ENCODE measurements around the gene NKIRAS1. TPM values are rescaled to one million over a fixed set of nuclear protein-coding genes. Genes with fewer than 3 reads are reported as not detected.
A peak's percentile ranks its signal among the peaks of the same experiment; 100 is the strongest.
"Not testable (repeated sequence)": the region's sequence is repeated elsewhere in the genome, so short reads cannot be mapped to it uniquely, and the experiment has no call there.

NKIRAS1 gene
- total RNA-seq, 1 experiment from 2014 or later: 7.3 TPM

DNA sequence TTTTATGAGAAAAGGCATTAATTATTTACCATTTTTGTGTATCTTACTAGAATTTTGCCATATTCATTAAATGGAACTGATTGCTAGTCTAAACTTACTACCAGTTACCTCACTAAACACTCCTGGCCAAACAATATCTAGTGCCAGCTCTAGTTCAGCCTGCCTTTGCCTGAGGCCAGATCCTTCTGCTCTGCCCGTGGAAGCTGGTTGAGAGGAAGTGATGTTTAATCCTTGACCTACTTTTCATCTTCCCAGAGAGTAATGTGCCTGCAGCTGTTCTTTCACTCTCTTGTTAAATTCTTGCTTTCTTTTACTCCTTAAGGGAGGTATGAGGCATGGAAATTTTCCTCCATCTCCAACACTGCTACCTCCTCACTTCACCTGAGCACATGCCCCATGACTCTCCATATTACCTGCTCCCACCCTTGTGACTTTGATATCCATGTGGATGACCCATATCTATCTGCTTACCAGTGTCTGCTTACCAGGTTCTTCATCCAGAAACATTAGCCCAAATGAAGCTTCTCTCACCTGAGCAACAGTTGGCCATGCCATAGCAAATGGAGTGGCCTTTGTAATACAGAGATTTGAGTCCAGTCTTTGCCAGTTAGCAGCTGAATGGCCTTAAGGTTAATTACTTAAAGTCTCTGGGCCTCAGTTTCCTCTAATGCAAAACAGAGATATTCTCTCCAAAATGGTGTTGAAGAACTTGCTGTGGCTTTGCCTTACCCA is 57.6 kb downstream of the NKIRAS1 start (continued):
- no peak for TF ChIP-seq CDX4 (CRISPR knock-in tag; IDR thresholded peaks at IDR 0.05; ENCODE audit: borderline replicate concordance)
- TF ChIP-seq, protein P1, sequence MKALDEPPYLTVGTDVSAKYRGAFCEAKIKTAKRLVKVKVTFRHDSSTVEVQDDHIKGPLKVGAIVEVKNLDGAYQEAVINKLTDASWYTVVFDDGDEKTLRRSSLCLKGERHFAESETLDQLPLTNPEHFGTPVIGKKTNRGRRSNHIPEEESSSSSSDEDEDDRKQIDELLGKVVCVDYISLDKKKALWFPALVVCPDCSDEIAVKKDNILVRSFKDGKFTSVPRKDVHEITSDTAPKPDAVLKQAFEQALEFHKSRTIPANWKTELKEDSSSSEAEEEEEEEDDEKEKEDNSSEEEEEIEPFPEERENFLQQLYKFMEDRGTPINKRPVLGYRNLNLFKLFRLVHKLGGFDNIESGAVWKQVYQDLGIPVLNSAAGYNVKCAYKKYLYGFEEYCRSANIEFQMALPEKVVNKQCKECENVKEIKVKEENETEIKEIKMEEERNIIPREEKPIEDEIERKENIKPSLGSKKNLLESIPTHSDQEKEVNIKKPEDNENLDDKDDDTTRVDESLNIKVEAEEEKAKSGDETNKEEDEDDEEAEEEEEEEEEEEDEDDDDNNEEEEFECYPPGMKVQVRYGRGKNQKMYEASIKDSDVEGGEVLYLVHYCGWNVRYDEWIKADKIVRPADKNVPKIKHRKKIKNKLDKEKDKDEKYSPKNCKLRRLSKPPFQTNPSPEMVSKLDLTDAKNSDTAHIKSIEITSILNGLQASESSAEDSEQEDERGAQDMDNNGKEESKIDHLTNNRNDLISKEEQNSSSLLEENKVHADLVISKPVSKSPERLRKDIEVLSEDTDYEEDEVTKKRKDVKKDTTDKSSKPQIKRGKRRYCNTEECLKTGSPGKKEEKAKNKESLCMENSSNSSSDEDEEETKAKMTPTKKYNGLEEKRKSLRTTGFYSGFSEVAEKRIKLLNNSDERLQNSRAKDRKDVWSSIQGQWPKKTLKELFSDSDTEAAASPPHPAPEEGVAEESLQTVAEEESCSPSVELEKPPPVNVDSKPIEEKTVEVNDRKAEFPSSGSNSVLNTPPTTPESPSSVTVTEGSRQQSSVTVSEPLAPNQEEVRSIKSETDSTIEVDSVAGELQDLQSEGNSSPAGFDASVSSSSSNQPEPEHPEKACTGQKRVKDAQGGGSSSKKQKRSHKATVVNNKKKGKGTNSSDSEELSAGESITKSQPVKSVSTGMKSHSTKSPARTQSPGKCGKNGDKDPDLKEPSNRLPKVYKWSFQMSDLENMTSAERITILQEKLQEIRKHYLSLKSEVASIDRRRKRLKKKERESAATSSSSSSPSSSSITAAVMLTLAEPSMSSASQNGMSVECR (CRISPR knock-in tag; IDR thresholded peaks at IDR 0.05; ENCODE audit: borderline replicate concordance): no peak
- TF ChIP-seq ZNF232 (CRISPR knock-in tag; IDR thresholded peaks at IDR 0.05): no peak
- TF ChIP-seq ZNF263 (CRISPR knock-in tag; IDR thresholded peaks at IDR 0.05; ENCODE audit: low read depth): no peak

DNA sequence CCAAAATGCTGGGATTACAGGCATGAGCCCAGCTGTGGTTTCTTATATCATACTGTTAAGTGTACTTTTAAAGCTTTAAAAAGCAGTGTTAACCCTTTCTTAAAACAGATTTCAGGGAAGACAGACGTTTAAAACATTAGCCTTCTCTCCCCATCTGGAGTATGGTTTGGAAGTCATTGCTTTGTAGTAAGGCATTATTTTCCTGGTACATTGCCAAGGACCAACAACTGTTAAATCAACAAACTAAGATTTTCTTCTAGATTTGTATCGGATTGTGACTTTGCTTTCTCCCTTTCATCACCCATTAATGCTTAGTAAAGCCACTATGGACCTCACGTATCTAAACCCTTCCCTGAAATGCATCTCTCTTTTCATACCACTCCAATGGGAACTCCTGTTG is 60.5 kb downstream of the NKIRAS1 start:
- CTCF ChIA-PET: no interaction called here
- peaks cover 35% of the 10 kb centered on the region for H3K4me1 Mint-ChIP-seq

DNA sequence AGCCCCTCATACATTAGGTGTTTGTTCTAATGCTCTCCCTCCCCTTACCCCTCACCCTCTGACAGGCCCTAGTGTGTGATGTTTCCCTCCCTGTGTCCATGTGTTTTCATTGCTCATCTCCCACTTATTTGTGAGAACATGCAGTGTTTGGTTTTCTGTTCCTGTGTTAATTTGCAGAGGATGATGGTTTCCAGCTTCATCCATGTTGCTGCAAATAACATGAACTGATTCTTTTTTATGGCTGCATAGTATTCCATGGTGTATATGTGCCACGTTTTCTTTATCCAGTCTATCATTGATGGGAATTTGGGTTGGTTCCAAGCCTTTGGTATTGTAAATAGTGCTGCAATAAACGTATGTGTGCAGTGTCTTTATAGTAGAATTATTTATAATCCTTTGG is 67.3 kb downstream of the NKIRAS1 start:
- H3K4me3 Mint-ChIP-seq; H3K4me1 Mint-ChIP-seq; H3K27me3 Mint-ChIP-seq (ENCODE audit: low read depth); H3K27ac Mint-ChIP-seq; DNase-seq (ENCODE audit: low spot score); CTCF ChIA-PET; ATAC-seq; POLR2A ChIA-PET: not testable (repeated sequence)
- Mint-ChIP-seq H3K36me3 (peaks cover 29% of the 10 kb centered on the region), H3K9me3 (peaks cover 16% of the 10 kb centered on the region)

More for the DNA sequence above, 60.5 kb downstream of the NKIRAS1 start:
- Mint-ChIP-seq H3K27me3 (ENCODE audit: low read depth) (no peaks in the 10 kb centered on the region), H3K9me3 (peaks cover 9% of the 10 kb centered on the region), H3K36me3 (peaks cover 23% of the 10 kb centered on the region), H3K27ac (peak overlapping the region; percentile 4; the same call in 1 of the 2 replicates), H3K4me3 (no peak overlapping the region)
- ATAC-seq: no peak
- no peak for DNase-seq (ENCODE audit: low spot score)
- TF ChIP-seq, protein P2, sequence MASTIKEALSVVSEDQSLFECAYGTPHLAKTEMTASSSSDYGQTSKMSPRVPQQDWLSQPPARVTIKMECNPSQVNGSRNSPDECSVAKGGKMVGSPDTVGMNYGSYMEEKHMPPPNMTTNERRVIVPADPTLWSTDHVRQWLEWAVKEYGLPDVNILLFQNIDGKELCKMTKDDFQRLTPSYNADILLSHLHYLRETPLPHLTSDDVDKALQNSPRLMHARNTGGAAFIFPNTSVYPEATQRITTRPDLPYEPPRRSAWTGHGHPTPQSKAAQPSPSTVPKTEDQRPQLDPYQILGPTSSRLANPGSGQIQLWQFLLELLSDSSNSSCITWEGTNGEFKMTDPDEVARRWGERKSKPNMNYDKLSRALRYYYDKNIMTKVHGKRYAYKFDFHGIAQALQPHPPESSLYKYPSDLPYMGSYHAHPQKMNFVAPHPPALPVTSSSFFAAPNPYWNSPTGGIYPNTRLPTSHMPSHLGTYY (CRISPR knock-in tag; IDR thresholded peaks at IDR 0.05): no peak
- no peak for TF ChIP-seq NR2C2 (CRISPR knock-in tag; IDR thresholded peaks at IDR 0.05)
- TF ChIP-seq, protein P3, sequence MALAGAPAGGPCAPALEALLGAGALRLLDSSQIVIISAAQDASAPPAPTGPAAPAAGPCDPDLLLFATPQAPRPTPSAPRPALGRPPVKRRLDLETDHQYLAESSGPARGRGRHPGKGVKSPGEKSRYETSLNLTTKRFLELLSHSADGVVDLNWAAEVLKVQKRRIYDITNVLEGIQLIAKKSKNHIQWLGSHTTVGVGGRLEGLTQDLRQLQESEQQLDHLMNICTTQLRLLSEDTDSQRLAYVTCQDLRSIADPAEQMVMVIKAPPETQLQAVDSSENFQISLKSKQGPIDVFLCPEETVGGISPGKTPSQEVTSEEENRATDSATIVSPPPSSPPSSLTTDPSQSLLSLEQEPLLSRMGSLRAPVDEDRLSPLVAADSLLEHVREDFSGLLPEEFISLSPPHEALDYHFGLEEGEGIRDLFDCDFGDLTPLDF (CRISPR knock-in tag; IDR thresholded peaks at IDR 0.05): no peak
- POLR2A ChIA-PET: interaction anchor here (0.7 kb wide), 1 partner anchor 60 kb away, joined by 3 read pairs; the partner anchor contains the start of genes NKIRAS1 and RPL15

GRCh38 chr3:23845326-23846216 is 71.2 kb downstream of the NKIRAS1 start:
- ChIA-PET POLR2A (no interaction called here), CTCF (no interaction called here)
- Mint-ChIP-seq H3K36me3 (peaks cover 8% of the 10 kb centered on the region), H3K9me3 (peaks cover 7% of the 10 kb centered on the region; the same call in 1 of the 2 replicates), H3K4me1 (peaks cover 23% of the 10 kb centered on the region), H3K27ac (no peak overlapping the region), H3K27me3 (ENCODE audit: low read depth) (no peaks in the 10 kb centered on the region), H3K4me3 (no peak overlapping the region)
- DNase-seq (ENCODE audit: low spot score) (no peak), ATAC-seq (no peak)
- TF ChIP-seq GTF2I (CRISPR knock-in tag; conservative IDR thresholded peaks at IDR 0.05) (no peak), ESRRA (CRISPR knock-in tag; IDR thresholded peaks at IDR 0.05; ENCODE audit: borderline replicate concordance) (no peak), OVOL2 (CRISPR knock-in tag; IDR thresholded peaks at IDR 0.05; ENCODE audit: borderline replicate concordance) (no peak), FOXP1 (CRISPR knock-in tag; IDR thresholded peaks at IDR 0.05; ENCODE audit: borderline replicate concordance) (no peak), CDX4 (CRISPR knock-in tag; IDR thresholded peaks at IDR 0.05; ENCODE audit: borderline replicate concordance) (no peak), ZNF416 (CRISPR knock-in tag; IDR thresholded peaks at IDR 0.05) (no peak), ZNF423 (CRISPR knock-in tag; IDR thresholded peaks at IDR 0.05) (no peak), ATF1 (CRISPR knock-in tag; IDR thresholded peaks at IDR 0.05) (no peak), ZMAT4 (CRISPR knock-in tag; IDR thresholded peaks at IDR 0.05) (no peak), SMAD4 (CRISPR knock-in tag; IDR thresholded peaks at IDR 0.05) (no peak), IRF1 (CRISPR knock-in tag; IDR thresholded peaks at IDR 0.05) (no peak)

All from WTC11 (cell line).